Measurements from ENCODE around the gene COL27A1.

The COL27A1 gene

GRCh38 chr9:114184866-114185265 is 29.5 kb downstream of the COL27A1 start:
- H3K27ac ChIP-seq (ENCODE audit: extremely low read depth, low read depth, low read length) = no peak overlapping the region
- CTCF ChIA-PET = interaction anchor here (0.5 kb wide), 1 partner anchor 1025 kb away, joined by 8 read pairs; no protein-coding TSS in a partner anchor
- H3K9me3 ChIP-seq (ENCODE audit: control insufficient read depth, insufficient read depth, low read depth, low read length) = no peaks in the 10 kb centered on the region
- no peak overlapping the region for H3K4me3 ChIP-seq (ENCODE audit: low read depth, low read length)
- H3K36me3 ChIP-seq (ENCODE audit: control insufficient read depth in 2 of 2, insufficient read depth in 1 of 2, low read length in 2 of 2) = no peaks in the 10 kb centered on the region
- POLR2A ChIA-PET = no interaction called here
- TF ChIP-seq, protein P1, sequence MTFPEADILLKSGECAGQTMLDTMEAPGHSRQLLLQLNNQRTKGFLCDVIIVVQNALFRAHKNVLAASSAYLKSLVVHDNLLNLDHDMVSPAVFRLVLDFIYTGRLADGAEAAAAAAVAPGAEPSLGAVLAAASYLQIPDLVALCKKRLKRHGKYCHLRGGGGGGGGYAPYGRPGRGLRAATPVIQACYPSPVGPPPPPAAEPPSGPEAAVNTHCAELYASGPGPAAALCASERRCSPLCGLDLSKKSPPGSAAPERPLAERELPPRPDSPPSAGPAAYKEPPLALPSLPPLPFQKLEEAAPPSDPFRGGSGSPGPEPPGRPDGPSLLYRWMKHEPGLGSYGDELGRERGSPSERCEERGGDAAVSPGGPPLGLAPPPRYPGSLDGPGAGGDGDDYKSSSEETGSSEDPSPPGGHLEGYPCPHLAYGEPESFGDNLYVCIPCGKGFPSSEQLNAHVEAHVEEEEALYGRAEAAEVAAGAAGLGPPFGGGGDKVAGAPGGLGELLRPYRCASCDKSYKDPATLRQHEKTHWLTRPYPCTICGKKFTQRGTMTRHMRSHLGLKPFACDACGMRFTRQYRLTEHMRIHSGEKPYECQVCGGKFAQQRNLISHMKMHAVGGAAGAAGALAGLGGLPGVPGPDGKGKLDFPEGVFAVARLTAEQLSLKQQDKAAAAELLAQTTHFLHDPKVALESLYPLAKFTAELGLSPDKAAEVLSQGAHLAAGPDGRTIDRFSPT (tag by site-specific recombination; IDR thresholded peaks at IDR 0.05) = no peak
- no peak for TF ChIP-seq ZBTB17 (tag by site-specific recombination; IDR thresholded peaks at IDR 0.05)
- no peak for TF ChIP-seq ZNF114 (tag by site-specific recombination; IDR thresholded peaks at IDR 0.05)
- TF ChIP-seq ZNF549 (tag by site-specific recombination; IDR thresholded peaks at IDR 0.05) = no peak
- TF ChIP-seq ZNF132 (tag by site-specific recombination; IDR thresholded peaks at IDR 0.05; ENCODE audit: borderline replicate concordance) = no peak
- no peak for TF ChIP-seq ZNF16 (tag by site-specific recombination; IDR thresholded peaks at IDR 0.05; ENCODE audit: low read depth)
- H3K4me1 ChIP-seq (ENCODE audit: control insufficient read depth, insufficient read depth, low read length) = no peaks in the 10 kb centered on the region

DNA sequence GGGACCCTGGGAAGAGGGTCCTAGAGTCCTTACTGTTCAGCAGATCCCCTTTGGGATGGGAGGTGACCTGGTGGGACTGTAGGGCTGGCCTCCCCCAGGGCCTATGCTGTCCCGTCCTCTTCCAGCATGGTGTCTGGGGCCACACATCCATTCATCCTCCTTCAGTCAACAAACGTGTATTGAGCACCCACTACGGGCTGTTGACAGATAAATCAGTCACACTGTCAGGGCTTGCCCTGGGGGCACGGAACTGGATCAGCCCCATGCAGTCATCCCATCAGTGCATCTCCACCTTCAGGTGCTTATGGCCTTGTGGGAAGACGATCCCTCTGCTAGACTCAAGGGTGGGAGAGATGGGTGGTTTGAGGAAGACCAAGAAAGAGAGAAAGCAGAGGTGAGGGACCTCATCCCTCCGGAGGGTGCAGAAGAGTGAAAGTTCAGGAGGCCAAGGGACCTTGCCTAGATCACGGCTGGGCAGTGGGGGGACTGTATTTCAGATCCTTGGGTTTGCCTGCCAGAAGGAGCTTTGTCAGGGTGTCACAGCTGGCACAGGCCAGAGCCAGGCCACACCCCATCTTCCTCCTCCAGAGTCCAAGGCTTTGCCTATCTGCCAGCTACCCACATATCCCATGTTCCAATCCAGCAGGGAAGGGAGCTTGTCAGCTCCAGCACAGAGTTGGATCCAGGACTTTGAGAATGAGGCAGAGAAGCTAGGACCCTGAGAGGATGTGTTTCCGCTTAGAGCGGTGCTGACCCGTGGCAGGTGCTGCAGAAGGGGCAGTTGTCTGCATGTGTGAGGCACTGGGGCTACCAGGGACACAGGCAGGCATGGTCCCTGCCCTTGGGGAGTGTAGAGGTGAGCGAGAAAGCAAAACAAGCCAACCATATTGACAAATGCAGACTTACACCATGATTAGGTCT is 30.5 kb downstream of the COL27A1 start:
- H3K27ac ChIP-seq (ENCODE audit: extremely low read depth, low read depth, low read length) = no peak overlapping the region
- CTCF ChIA-PET = interaction anchor here (1.2 kb wide), 1 partner anchor 26 kb away, joined by 4 read pairs; no protein-coding TSS in a partner anchor
- POLR2A ChIA-PET = no interaction called here
- no peak overlapping the region for H3K4me3 ChIP-seq (ENCODE audit: low read depth, low read length)
- H3K4me1 ChIP-seq (ENCODE audit: control insufficient read depth, insufficient read depth, low read length) = no peaks in the 10 kb centered on the region
- TF ChIP-seq, protein P2, sequence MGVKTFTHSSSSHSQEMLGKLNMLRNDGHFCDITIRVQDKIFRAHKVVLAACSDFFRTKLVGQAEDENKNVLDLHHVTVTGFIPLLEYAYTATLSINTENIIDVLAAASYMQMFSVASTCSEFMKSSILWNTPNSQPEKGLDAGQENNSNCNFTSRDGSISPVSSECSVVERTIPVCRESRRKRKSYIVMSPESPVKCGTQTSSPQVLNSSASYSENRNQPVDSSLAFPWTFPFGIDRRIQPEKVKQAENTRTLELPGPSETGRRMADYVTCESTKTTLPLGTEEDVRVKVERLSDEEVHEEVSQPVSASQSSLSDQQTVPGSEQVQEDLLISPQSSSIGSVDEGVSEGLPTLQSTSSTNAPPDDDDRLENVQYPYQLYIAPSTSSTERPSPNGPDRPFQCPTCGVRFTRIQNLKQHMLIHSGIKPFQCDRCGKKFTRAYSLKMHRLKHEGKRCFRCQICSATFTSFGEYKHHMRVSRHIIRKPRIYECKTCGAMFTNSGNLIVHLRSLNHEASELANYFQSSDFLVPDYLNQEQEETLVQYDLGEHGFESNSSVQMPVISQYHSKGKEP (tag by site-specific recombination; IDR thresholded peaks at IDR 0.05) = no peak
- TF ChIP-seq ZSCAN30 (tag by site-specific recombination; IDR thresholded peaks at IDR 0.05) = no peak
- TF ChIP-seq ZNF596 (tag by site-specific recombination; IDR thresholded peaks at IDR 0.05) = no peak
- TF ChIP-seq ZBTB48 (tag by site-specific recombination; IDR thresholded peaks at IDR 0.05) = no peak
- TF ChIP-seq, protein P3, sequence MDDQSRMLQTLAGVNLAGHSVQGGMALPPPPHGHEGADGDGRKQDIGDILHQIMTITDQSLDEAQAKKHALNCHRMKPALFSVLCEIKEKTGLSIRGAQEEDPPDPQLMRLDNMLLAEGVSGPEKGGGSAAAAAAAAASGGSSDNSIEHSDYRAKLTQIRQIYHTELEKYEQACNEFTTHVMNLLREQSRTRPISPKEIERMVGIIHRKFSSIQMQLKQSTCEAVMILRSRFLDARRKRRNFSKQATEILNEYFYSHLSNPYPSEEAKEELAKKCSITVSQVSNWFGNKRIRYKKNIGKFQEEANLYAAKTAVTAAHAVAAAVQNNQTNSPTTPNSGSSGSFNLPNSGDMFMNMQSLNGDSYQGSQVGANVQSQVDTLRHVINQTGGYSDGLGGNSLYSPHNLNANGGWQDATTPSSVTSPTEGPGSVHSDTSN (CRISPR knock-in tag; IDR thresholded peaks at IDR 0.05) = no peak
- no peak for TF ChIP-seq ZNF623 (tag by site-specific recombination; IDR thresholded peaks at IDR 0.05)
- TF ChIP-seq GLIS2 (tag by site-specific recombination; IDR thresholded peaks at IDR 0.05) = no peak
- no peak for TF ChIP-seq SETDB1 (IDR thresholded peaks at IDR 0.05; ENCODE audit: insufficient read length, low read length)
- no peak for TF ChIP-seq ZNF16 (tag by site-specific recombination; IDR thresholded peaks at IDR 0.05; ENCODE audit: low read depth)
- TF ChIP-seq MYNN (tag by site-specific recombination; IDR thresholded peaks at IDR 0.05; ENCODE audit: borderline replicate concordance) = no peak
- TF ChIP-seq ZNF37A (tag by site-specific recombination; IDR thresholded peaks at IDR 0.05) = no peak
- no peak for TF ChIP-seq EGR2 (tag by site-specific recombination; IDR thresholded peaks at IDR 0.05; ENCODE audit: low read depth)
- no peak for TF ChIP-seq ZNF629 (tag by site-specific recombination; IDR thresholded peaks at IDR 0.05)
- TF ChIP-seq ZNF843 (tag by site-specific recombination; IDR thresholded peaks at IDR 0.05) = no peak
- TF ChIP-seq HOXA7 (CRISPR knock-in tag; IDR thresholded peaks at IDR 0.05; ENCODE audit: borderline replicate concordance) = no peak
- H3K36me3 ChIP-seq (ENCODE audit: control insufficient read depth in 2 of 2, insufficient read depth in 1 of 2, low read length in 2 of 2) = no peaks in the 10 kb centered on the region
- no peaks in the 10 kb centered on the region for H3K9me3 ChIP-seq (ENCODE audit: control insufficient read depth, insufficient read depth, low read depth, low read length)

All from HEK293 (cell line).